D341Med (cell line): ENCODE measurements around the gene CAVIN2.
A peak's percentile ranks its signal among the peaks of the same experiment; 100 is the strongest.

Experiments
- DNase-seq: peaks from one replicate; pipeline ENCODE4 v3.0.0; 2012; ENCODE audit warnings: low spot score

CAVIN2 gene

GRCh38 chr2:191864628-191865374 is 17.9 kb upstream of the CAVIN2 start:
- no peak for DNase-seq

GRCh38 chr2:191863988-191864387 is 17.1 kb upstream of the CAVIN2 start:
- DNase-seq: no peak

- no peak for DNase-seq
These were observed 15.4 kb upstream of the CAVIN2 start for GRCh38 chr2:191862156-191862775.

GRCh38 chr2:191860760-191861466 is 14.0 kb upstream of the CAVIN2 start:
- no peak for DNase-seq

GRCh38 chr2:191859681-191860080 is 12.8 kb upstream of the CAVIN2 start:
- DNase-seq: no peak

- DNase-seq: no peak
These were observed 11.0 kb upstream of the CAVIN2 start for GRCh38 chr2:191857886-191858285.

GRCh38 chr2:191857259-191857805 is 10.4 kb upstream of the CAVIN2 start:
- DNase-seq: no peak

- no peak for DNase-seq
These were observed 9.4 kb upstream of the CAVIN2 start for GRCh38 chr2:191856111-191856876.

GRCh38 chr2:191855382-191855781 is 8.5 kb upstream of the CAVIN2 start:
- DNase-seq: no peak

GRCh38 chr2:191854382-191855372 is 7.8 kb upstream of the CAVIN2 start:
- no peak for DNase-seq

- DNase-seq: no peak
These were observed 7.0 kb upstream of the CAVIN2 start for GRCh38 chr2:191853843-191854242.

- no peak for DNase-seq
These were observed 4.3 kb upstream of the CAVIN2 start for GRCh38 chr2:191851158-191851557.

GRCh38 chr2:191848771-191849767 is 2.2 kb upstream of the CAVIN2 start:
- no peak for DNase-seq

- no peak for DNase-seq
These were observed 876 bp upstream of the CAVIN2 start for GRCh38 chr2:191847764-191848163.

GRCh38 chr2:191845876-191846514 is 893 bp downstream of the CAVIN2 start:
- no peak for DNase-seq

GRCh38 chr2:191845248-191845715 is 1.6 kb downstream of the CAVIN2 start:
- peak; percentile 43 for DNase-seq

- no peak for DNase-seq
These were observed 2.2 kb downstream of the CAVIN2 start for GRCh38 chr2:191844706-191845105.

GRCh38 chr2:191840921-191841320 is 6.0 kb downstream of the CAVIN2 start:
- no peak for DNase-seq
